K562 (cell line): ENCODE results near the gene PRKCB. TPM values are rescaled to one million over a fixed set of nuclear protein-coding genes. Genes with fewer than 3 reads are reported as not detected.

Experiments
- ARID1B ChIP-seq: fragments of 450-650 bp; IDR thresholded peaks from 2 replicates; pipeline ENCODE4 v1.6.1; 2016; ENCODE audit warnings: antibody characterized with exemption, mild to moderate bottlenecking, inconsistent platforms
- BRF1 ChIP-seq: IDR thresholded peaks from 3 replicates; pipeline ENCODE4 v1.6.1; 2011; ENCODE audit warnings: borderline replicate concordance, mild to moderate bottlenecking; ENCODE audit not compliant: insufficient read length; ENCODE audit errors: extremely low read depth
- CBFA2T3 ChIP-seq: fragments of 450-650 bp; IDR thresholded peaks from 2 replicates; pipeline ENCODE4 v1.6.1; 2017
- EHMT2 ChIP-seq: fragments of 450-650 bp; IDR thresholded peaks from 2 replicates; pipeline ENCODE4 v1.6.1; 2018; ENCODE audit warnings: antibody characterized with exemption
- KDM5B ChIP-seq: fragments of 200-600 bp; sonication (generic); IDR thresholded peaks from 2 replicates; pipeline ENCODE4 v1.6.1; 2012; ENCODE audit warnings: low read depth, mild to moderate bottlenecking, moderate library complexity, low read length, control low read depth, inconsistent platforms; ENCODE audit not compliant: insufficient replicate concordance
- MYC ChIP-seq, 2 experiments: fragments of 250-450 bp in 1 of 2; sonication (Bioruptor Pico) in 1 of 2; IDR thresholded peaks; 2 replicates each; pipeline versions ENCODE4 v1.5.1 to v1.6.1; 2012 to 2021; ENCODE audit warnings: low read depth in 2 of 2, borderline replicate concordance in 1 of 2, improper control_type of control experiment in 1 of 2, low read length in 1 of 2, mild to moderate bottlenecking in 1 of 2, moderate library complexity in 1 of 2
- PRPF4 ChIP-seq: fragments of 200-400 bp; formaldehyde crosslinking; IDR thresholded peaks from one replicate; pipeline ENCODE4 v1.6.1; 2017; ENCODE audit warnings: low read length, low read depth, mild to moderate bottlenecking; ENCODE audit not compliant: insufficient read depth, poor library complexity, severe bottlenecking
- RCOR1 ChIP-seq, 2 experiments: IDR thresholded peaks; 2 replicates each; pipeline ENCODE4 v1.6.1; 2012; ENCODE audit warnings: low read depth in 2 of 2, low read length in 2 of 2, borderline replicate concordance in 1 of 2, improper control_type of control experiment in 1 of 2
- TCF3 ChIP-seq: sonication (generic); formaldehyde crosslinking; IDR thresholded peaks from 2 replicates; pipeline ENCODE4 v1.4.0; 2020; ENCODE audit warnings: mild to moderate bottlenecking, missing genetic modification reagents
- ZSCAN29 ChIP-seq: fragments of 450-650 bp; IDR thresholded peaks from 2 replicates; pipeline ENCODE4 v1.6.1; 2017
- ZZZ3 ChIP-seq: fragments of 450-650 bp; IDR thresholded peaks from 2 replicates; pipeline ENCODE4 v1.6.1; 2016; ENCODE audit warnings: antibody characterized with exemption, mild to moderate bottlenecking, moderate library complexity
- polyA plus RNA-seq, 8 experiments: library from polyadenylated mRNA; depleted of rRNA in 4 of 8; stranded (reverse) in 5 of 8; unstranded in 3 of 8; fragments of >200 nt; fragmentation: Nextera tagmentation in 2 of 8; fragmentation: Illumina TruSeq in 1 of 8; extraction: Ambion mirVana in 2 of 8; extraction: Trizol in 1 of 8; gene quantifications; 2 replicates each; pipeline versions ENCODE4 v1.2.1 to v1.2.3, GENCODE V29; 2011 to 2014; ENCODE audit warnings: inconsistent platforms in 1 of 8, missing spikeins in 1 of 8
- total RNA-seq, 7 experiments: library from RNA; depleted of rRNA in 6 of 7; stranded (reverse); fragments of >200 nt in 6 of 7; fragmentation: Illumina TruSeq in 2 of 7; extraction: Trizol in 2 of 7; gene quantifications; 2 replicates each; pipeline versions ENCODE4 v1.2.1 to v1.2.3, GENCODE V29; 2011 to 2021; ENCODE audit warnings: low replicate concordance in 1 of 7
- TF ChIP-seq, protein P1 (sequence below), 2 experiments: fragments of 450-650 bp in 1 of 2; sonication (generic) in 1 of 2; formaldehyde crosslinking in 1 of 2; IDR thresholded peaks; 2 replicates each; pipeline versions ENCODE4 v1.7.1 to v1.9.0; 2016 to 2022; ENCODE audit warnings: inconsistent platforms in 1 of 2, mild to moderate bottlenecking in 1 of 2, missing genetic modification reagents in 1 of 2
- TF ChIP-seq, protein P2 (sequence below): sonication (generic); formaldehyde crosslinking; IDR thresholded peaks from 2 replicates; pipeline ENCODE4 v1.4.0; 2020; ENCODE audit warnings: mild to moderate bottlenecking, missing genetic modification reagents
- TF ChIP-seq, protein P3 (sequence below), 2 experiments: fragments of 450-650 bp; conservative IDR thresholded peaks; 2 replicates each; pipeline ENCODE4 v1.6.1; 2017; ENCODE audit warnings: mild to moderate bottlenecking in 2 of 2, moderate library complexity in 2 of 2

PRKCB gene
- total and polyA plus RNA-seq, 9 of the 15 experiments (the other 6 are each of a cell fraction or from before 2014, with no cell fraction given) = 49.9 to 276 (median 148) TPM

DNA sequence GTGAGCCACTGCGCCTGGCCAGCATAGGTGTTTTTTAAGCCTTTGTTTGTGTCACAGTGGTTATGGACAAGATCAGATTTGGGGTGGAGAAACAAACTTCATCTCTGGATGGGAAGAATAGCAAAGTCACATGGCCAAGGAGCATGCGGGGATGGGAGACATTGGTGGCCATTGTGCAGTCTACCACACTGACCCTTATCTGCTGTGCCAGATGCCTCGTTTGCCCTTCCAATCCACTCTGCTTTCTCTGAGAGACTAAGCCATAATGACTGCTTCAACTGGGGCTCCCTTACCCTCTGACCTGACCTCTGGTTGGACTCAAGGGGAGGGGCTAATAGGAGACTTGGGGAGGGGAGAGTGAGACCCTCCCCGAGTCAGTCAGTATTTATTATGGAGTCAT lies 166.8 kb downstream of the PRKCB start (continued):
- TF ChIP-seq, protein P1, sequence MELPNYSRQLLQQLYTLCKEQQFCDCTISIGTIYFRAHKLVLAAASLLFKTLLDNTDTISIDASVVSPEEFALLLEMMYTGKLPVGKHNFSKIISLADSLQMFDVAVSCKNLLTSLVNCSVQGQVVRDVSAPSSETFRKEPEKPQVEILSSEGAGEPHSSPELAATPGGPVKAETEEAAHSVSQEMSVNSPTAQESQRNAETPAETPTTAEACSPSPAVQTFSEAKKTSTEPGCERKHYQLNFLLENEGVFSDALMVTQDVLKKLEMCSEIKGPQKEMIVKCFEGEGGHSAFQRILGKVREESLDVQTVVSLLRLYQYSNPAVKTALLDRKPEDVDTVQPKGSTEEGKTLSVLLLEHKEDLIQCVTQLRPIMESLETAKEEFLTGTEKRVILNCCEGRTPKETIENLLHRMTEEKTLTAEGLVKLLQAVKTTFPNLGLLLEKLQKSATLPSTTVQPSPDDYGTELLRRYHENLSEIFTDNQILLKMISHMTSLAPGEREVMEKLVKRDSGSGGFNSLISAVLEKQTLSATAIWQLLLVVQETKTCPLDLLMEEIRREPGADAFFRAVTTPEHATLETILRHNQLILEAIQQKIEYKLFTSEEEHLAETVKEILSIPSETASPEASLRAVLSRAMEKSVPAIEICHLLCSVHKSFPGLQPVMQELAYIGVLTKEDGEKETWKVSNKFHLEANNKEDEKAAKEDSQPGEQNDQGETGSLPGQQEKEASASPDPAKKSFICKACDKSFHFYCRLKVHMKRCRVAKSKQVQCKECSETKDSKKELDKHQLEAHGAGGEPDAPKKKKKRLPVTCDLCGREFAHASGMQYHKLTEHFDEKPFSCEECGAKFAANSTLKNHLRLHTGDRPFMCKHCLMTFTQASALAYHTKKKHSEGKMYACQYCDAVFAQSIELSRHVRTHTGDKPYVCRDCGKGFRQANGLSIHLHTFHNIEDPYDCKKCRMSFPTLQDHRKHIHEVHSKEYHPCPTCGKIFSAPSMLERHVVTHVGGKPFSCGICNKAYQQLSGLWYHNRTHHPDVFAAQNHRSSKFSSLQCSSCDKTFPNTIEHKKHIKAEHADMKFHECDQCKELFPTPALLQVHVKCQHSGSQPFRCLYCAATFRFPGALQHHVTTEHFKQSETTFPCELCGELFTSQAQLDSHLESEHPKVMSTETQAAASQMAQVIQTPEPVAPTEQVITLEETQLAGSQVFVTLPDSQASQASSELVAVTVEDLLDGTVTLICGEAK (IDR thresholded peaks at IDR 0.05) = no peak
- TF ChIP-seq, protein P1 (CRISPR knock-in tag; IDR thresholded peaks at IDR 0.05) = no peak
- no peak for TF ChIP-seq ZZZ3
- TF ChIP-seq, protein P2, sequence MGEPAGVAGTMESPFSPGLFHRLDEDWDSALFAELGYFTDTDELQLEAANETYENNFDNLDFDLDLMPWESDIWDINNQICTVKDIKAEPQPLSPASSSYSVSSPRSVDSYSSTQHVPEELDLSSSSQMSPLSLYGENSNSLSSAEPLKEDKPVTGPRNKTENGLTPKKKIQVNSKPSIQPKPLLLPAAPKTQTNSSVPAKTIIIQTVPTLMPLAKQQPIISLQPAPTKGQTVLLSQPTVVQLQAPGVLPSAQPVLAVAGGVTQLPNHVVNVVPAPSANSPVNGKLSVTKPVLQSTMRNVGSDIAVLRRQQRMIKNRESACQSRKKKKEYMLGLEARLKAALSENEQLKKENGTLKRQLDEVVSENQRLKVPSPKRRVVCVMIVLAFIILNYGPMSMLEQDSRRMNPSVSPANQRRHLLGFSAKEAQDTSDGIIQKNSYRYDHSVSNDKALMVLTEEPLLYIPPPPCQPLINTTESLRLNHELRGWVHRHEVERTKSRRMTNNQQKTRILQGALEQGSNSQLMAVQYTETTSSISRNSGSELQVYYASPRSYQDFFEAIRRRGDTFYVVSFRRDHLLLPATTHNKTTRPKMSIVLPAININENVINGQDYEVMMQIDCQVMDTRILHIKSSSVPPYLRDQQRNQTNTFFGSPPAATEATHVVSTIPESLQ = no peak
- TF ChIP-seq ZSCAN29 = no peak
- TF ChIP-seq TCF3 (CRISPR knock-in tag) = peak; percentile 84
- TF ChIP-seq EHMT2 = no peak
- peak; percentile 83 for TF ChIP-seq CBFA2T3
- peak; percentile 49; the same call in 1 of the 2 replicates for TF ChIP-seq MYC (IDR thresholded peaks at IDR 0.05; ENCODE audit: low read depth, low read length)
- no peak for TF ChIP-seq MYC (CRISPR knock-in tag; IDR thresholded peaks at IDR 0.05; ENCODE audit: borderline replicate concordance, low read depth)
- TF ChIP-seq, protein P3, sequence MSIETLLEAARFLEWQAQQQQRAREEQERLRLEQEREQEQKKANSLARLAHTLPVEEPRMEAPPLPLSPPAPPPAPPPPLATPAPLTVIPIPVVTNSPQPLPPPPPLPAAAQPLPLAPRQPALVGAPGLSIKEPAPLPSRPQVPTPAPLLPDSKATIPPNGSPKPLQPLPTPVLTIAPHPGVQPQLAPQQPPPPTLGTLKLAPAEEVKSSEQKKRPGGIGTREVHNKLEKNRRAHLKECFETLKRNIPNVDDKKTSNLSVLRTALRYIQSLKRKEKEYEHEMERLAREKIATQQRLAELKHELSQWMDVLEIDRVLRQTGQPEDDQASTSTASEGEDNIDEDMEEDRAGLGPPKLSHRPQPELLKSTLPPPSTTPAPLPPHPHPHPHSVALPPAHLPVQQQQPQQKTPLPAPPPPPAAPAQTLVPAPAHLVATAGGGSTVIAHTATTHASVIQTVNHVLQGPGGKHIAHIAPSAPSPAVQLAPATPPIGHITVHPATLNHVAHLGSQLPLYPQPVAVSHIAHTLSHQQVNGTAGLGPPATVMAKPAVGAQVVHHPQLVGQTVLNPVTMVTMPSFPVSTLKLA (conservative IDR thresholded peaks at IDR 0.05) = peak in 1 of 2 experiments; percentile 59; a peak in 2 of 4 replicates
- no peak for TF ChIP-seq BRF1
- peak in 1 of 2 experiments; percentile 38; a peak in 1 of 4 replicates for TF ChIP-seq RCOR1 (IDR thresholded peaks at IDR 0.05; ENCODE audit: borderline replicate concordance in 1 of 2, low read depth in 2 of 2, low read length in 2 of 2)
- TF ChIP-seq PRPF4 = no peak
- peak; percentile 70 for TF ChIP-seq ARID1B
- TF ChIP-seq KDM5B = no peak
